HepG2 (cell line): ENCODE measurements around the gene CIITA. TPM values are rescaled to one million over a fixed set of nuclear protein-coding genes. Genes with fewer than 3 reads are reported as not detected.
A peak's percentile ranks its signal among the peaks of the same experiment; 100 is the strongest.

Experiments used
- ATAC-seq: fragments of 200-7000 bp; cut with Tn5 transposase; 3 replicates; pipeline ENCODE4 v1.9.1; 2020; ENCODE audit warnings: mild to moderate bottlenecking, moderate library complexity
- BruUV-seq: library from RNA; stranded (reverse); fragments of 400-500 nt; replicated peaks from 2 replicates; lab custom pipeline; 2021; lab: Mats Ljungman, UMichigan
- CTCF ChIA-PET: fragments of 300-600 bp; formaldehyde crosslinking; extraction: SDS; loops from one replicate; lab custom pipeline; 2021; ENCODE audit warnings: low total read pairs, inconsistent platforms, low intra/inter-chr PET ratio; lab: Yijun Ruan, JAX
- POLR2A ChIA-PET: fragments of 350-600 bp; sonication (Branson Sonifier 250); formaldehyde crosslinking; loops from one replicate; lab custom pipeline; 2020; ENCODE audit warnings: antibody characterized with exemption, inconsistent platforms; lab: Yijun Ruan, JAX
- DNase-seq: peaks from one replicate; pipeline ENCODE4 v3.0.0-alpha.2; 2015; ENCODE audit warnings: low spot score
- FAIRE-seq: peaks from 3 replicates; lab custom pipeline; 2011; peaks lifted over from hg19 to GRCh38; lab: Jason Lieb, UNC
- H2AFZ ChIP-seq: one replicate; pipeline ENCODE4 v1.6.1; 2011; ENCODE audit warnings: low read length, inconsistent platforms
- H3K27ac ChIP-seq: fragments of 300-600 bp; 3 replicates; pipeline ENCODE4 v1.8.0; 2011; ENCODE audit warnings: mixed run types, mild to moderate bottlenecking, mixed read lengths, low read length, inconsistent platforms; ENCODE audit not compliant: insufficient read depth; ENCODE audit errors: extremely low read length
- H3K27me3 ChIP-seq, 2 experiments: fragments of 200-600 bp in 1 of 2; 2 replicates in 1 of 2; 3 replicates in 1 of 2; pipeline versions ENCODE4 v1.6.0 to v1.8.0; 2011; ENCODE audit warnings: low read length in 2 of 2, mild to moderate bottlenecking in 2 of 2, moderate library complexity in 2 of 2, inconsistent platforms in 1 of 2; ENCODE audit not compliant: insufficient read depth in 2 of 2, control insufficient read depth in 1 of 2
- H3K36me3 ChIP-seq, 2 experiments: fragments of 200-600 bp in 1 of 2; replicated peaks in 1 of 2; 2 replicates in 1 of 2; 3 replicates in 1 of 2; pipeline versions ENCODE4 v1.5.1 to v1.8.0; 2011; ENCODE audit warnings: low read length in 2 of 2, inconsistent platforms in 1 of 2; ENCODE audit not compliant: insufficient read depth in 2 of 2, control insufficient read depth in 1 of 2
- H3K4me1 ChIP-seq: 2 replicates; pipeline ENCODE4 v1.5.1; 2012; ENCODE audit warnings: low read length, inconsistent platforms; ENCODE audit not compliant: insufficient read depth
- H3K4me2 ChIP-seq: 2 replicates; pipeline ENCODE4 v1.6.0; 2011; ENCODE audit warnings: low read depth, low read length, inconsistent platforms
- H3K4me3 ChIP-seq, 3 experiments: fragments of 200-600 bp in 1 of 3; sonication (generic), shearing (Covaris generic) in 1 of 3; replicated peaks in 1 of 3; 2 replicates each; pipeline ENCODE4 v1.5.1; 2011 to 2016; ENCODE audit warnings: low read length in 3 of 3, inconsistent platforms in 2 of 3, low read depth in 2 of 3, mild to moderate bottlenecking in 2 of 3, control low read depth in 1 of 3, mixed read lengths in 1 of 3; ENCODE audit not compliant: insufficient read depth in 1 of 3
- H3K79me2 ChIP-seq: one replicate; pipeline ENCODE4 v1.6.1; 2011; ENCODE audit warnings: low read length, inconsistent platforms; ENCODE audit not compliant: insufficient read depth
- H3K9ac ChIP-seq: 2 replicates; pipeline ENCODE4 v1.6.0; 2011; ENCODE audit warnings: mild to moderate bottlenecking, low read depth, low read length, inconsistent platforms; ENCODE audit not compliant: insufficient read depth
- H3K9me3 ChIP-seq: 2 replicates; pipeline ENCODE4 v1.5.1; 2012; ENCODE audit warnings: mild to moderate bottlenecking, low read length
- H4K20me1 ChIP-seq: 2 replicates; pipeline ENCODE4 v1.6.0; 2011; ENCODE audit warnings: inconsistent platforms, mild to moderate bottlenecking, low read length, moderate library complexity; ENCODE audit not compliant: insufficient read depth
- BRCA1 ChIP-seq: sonication (generic); formaldehyde crosslinking; IDR thresholded peaks from 2 replicates; pipeline ENCODE4 v1.4.0; 2020; ENCODE audit warnings: missing genetic modification reagents
- HOXD1 ChIP-seq: sonication (generic); formaldehyde crosslinking; IDR thresholded peaks from 2 replicates; pipeline ENCODE4 v1.5.0; 2020; ENCODE audit warnings: missing genetic modification reagents
- KDM6A ChIP-seq: IDR thresholded peaks from 2 replicates; pipeline ENCODE4 v1.6.1; 2016; ENCODE audit warnings: low read depth
- ZNF343 ChIP-seq: sonication (generic); formaldehyde crosslinking; IDR thresholded peaks from 2 replicates; pipeline ENCODE4 v1.4.0; 2020; ENCODE audit warnings: mild to moderate bottlenecking, missing genetic modification reagents
- ZNF563 ChIP-seq: sonication (generic); formaldehyde crosslinking; IDR thresholded peaks from 2 replicates; pipeline ENCODE4 v1.8.0; 2022; ENCODE audit warnings: mild to moderate bottlenecking, moderate library complexity, missing genetic modification reagents
- ZNF687 ChIP-seq: sonication (generic); formaldehyde crosslinking; IDR thresholded peaks from 2 replicates; pipeline ENCODE4 v1.5.1; 2020; ENCODE audit warnings: mild to moderate bottlenecking, missing genetic modification reagents, moderate library complexity
- WGBS: methylation state at CpG from one replicate; pipeline ENCODE4 v1.1.6; 2017; ENCODE audit warnings: low lambda C conversion rate; 5-methylcytosine and 5-hydroxymethylcytosine counted together
- in situ Hi-C: cut with HindIII; loops from 2 replicates; pipeline ENCODE4 v1.10.0; 2017; ENCODE audit warnings: low pct_unique_long_range_greater_than_20kb; ENCODE audit not compliant: extremely low pct_ligation_motif_present
- intact Hi-C: fragments of 100-400 bp; cut with micrococcal nuclease; formaldehyde crosslinking; loops from one replicate; pipeline ENCODE4 v1.10.0; 2022; ENCODE audit not compliant: unreplicated experiment
- polyA plus RNA-seq, 8 experiments: library from polyadenylated mRNA; depleted of rRNA in 3 of 8; stranded (reverse) in 7 of 8; unstranded in 1 of 8; fragments of >200 nt; fragmentation: Illumina TruSeq in 4 of 8; extraction: Trizol in 4 of 8; gene quantifications; 2 replicates each; pipeline versions ENCODE4 v1.2.1 to v1.2.3, GENCODE V29; 2011 to 2016; ENCODE audit warnings: low read depth in 4 of 8, missing spikeins in 1 of 8, mixed read lengths in 1 of 8; ENCODE audit not compliant: insufficient read depth in 1 of 8
- total RNA-seq, 5 experiments: library from RNA; depleted of rRNA; stranded (reverse); fragments of >200 nt; fragmentation: Illumina TruSeq; extraction: Trizol; gene quantifications; 2 replicates each; pipeline ENCODE4 v1.2.3, GENCODE V29; 2016; ENCODE audit warnings: low read depth in 1 of 5

The CIITA gene
- total and polyA plus RNA-seq, 2 of the 13 experiments (the other 11 are each of a cell fraction or from before 2014, with no cell fraction given): 0.08 to 0.09 TPM

DNA sequence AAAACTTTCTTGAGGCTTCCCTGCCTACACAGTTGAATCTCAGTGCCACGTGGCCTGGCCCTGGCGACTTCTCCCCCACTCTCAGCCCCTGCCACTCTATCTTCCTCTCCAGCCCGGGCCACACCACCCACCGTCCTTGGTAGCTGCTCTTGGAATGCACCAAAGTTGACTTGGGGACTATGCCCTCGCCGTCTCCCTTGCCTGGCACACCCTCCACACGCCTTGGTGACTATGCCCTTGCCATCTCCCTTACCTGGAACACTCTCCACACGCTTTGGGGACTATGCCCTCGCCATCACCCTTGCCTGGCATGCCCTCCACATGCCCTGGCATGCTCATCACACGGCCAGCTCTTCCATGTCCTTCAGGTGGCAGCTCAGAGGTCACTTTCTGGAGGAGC, 42.9 kb upstream of the CIITA start:
- no peak for FAIRE-seq
- no TSS peak for BruUV-seq
- intact Hi-C loops: no loop called here
- Histone ChIP-seq H3K27ac (no peak overlapping the region), H3K79me2 (no peaks in the 10 kb centered on the region)
- no peak for TF ChIP-seq ZNF343 (CRISPR knock-in tag)
- 0 out of 2 replicates have a peak, but pooled peaks have one; percentile 15 for TF ChIP-seq ZNF687
- TF ChIP-seq, all 625 proteins: peak for 1
- no peak overlapping the region for H3K4me3 ChIP-seq
- ChIA-PET CTCF (no interaction called here), POLR2A (no interaction called here)
- H3K9ac ChIP-seq: no peak overlapping the region
- no peaks in the 10 kb centered on the region for H3K9me3 ChIP-seq
- in situ Hi-C loops: no loop called here
- ATAC-seq (no peak; the same call in 2 of the 3 replicates), DNase-seq (no peak)
- no peaks in the 10 kb centered on the region for H3K4me1 ChIP-seq
- H4K20me1 ChIP-seq: no peaks in the 10 kb centered on the region
- H3K4me2 ChIP-seq: no peak overlapping the region
- no peaks in the 10 kb centered on the region for H3K36me3 ChIP-seq
- WGBS: 9% methylated on average over 10 of the region's 10 CpGs
- peaks cover 1 to 11% of the 10 kb centered on the region in 2 experiments; a peak in 3 of 5 replicates for H3K27me3 ChIP-seq
- no peak overlapping the region for H2AFZ ChIP-seq

GRCh38 chr16:10834766-10835165, 42.2 kb upstream of the CIITA start:
- DNase-seq: no peak
- intact Hi-C loops: no loop called here
- no peak for TF ChIP-seq KDM6A (CRISPR knock-in tag)
- TF ChIP-seq ZNF563: no peak
- TF ChIP-seq HOXD1 (CRISPR knock-in tag): no peak
- no peak for TF ChIP-seq BRCA1 (CRISPR knock-in tag)

More at GRCh38 chr16:10834766-10835165, 42.2 kb upstream of the CIITA start:
- ATAC-seq: no peak
- Histone ChIP-seq H3K79me2 (no peaks in the 10 kb centered on the region), H3K27ac (no peak overlapping the region), H3K4me1 (no peaks in the 10 kb centered on the region), H3K4me3 (no peak overlapping the region), H3K9ac (no peak overlapping the region), H4K20me1 (no peaks in the 10 kb centered on the region), H3K27me3 (peaks cover 0 to 11% of the 10 kb centered on the region in 2 experiments; a peak in 2 of 5 replicates), H3K9me3 (no peaks in the 10 kb centered on the region), H3K4me2 (no peak overlapping the region), H3K36me3 (no peaks in the 10 kb centered on the region), H2AFZ (no peak overlapping the region)
- ChIA-PET CTCF (no interaction called here), POLR2A (no interaction called here)
- BruUV-seq: no TSS peak
- no peak for FAIRE-seq
- in situ Hi-C loops: no loop called here
- 0% methylated on average over 1 of the region's 1 CpG for WGBS
